Mesodermal cell (in vitro differentiated cells): ENCODE results near the gene MOB2.
"Not testable (repeated sequence)": the region's sequence is repeated elsewhere in the genome, so short reads cannot be mapped to it uniquely, and the experiment has no call there.

Experiments used
- H3K27ac ChIP-seq: 2 replicates; pipeline ENCODE4 v1.7.0; 2013; ENCODE audit warnings: mild to moderate bottlenecking, low read depth, low read length, moderate library complexity; ENCODE audit not compliant: severe bottlenecking
- H3K36me3 ChIP-seq: 2 replicates; pipeline ENCODE4 v1.7.1; 2013; ENCODE audit warnings: mild to moderate bottlenecking, low read length, moderate library complexity; ENCODE audit not compliant: control insufficient read depth, insufficient read depth
- H3K4me1 ChIP-seq: one replicate; pipeline ENCODE4 v1.7.1; 2013; ENCODE audit warnings: mild to moderate bottlenecking, low read length; ENCODE audit not compliant: insufficient read depth, control insufficient read depth, poor library complexity, severe bottlenecking
- H3K4me3 ChIP-seq: 2 replicates; pipeline ENCODE4 v1.7.0; 2013; ENCODE audit warnings: low read length, control low read depth, mild to moderate bottlenecking; ENCODE audit not compliant: insufficient read depth, poor library complexity, severe bottlenecking; ENCODE audit errors: extremely low read depth
- H3K9me3 ChIP-seq: 2 replicates; pipeline ENCODE4 v1.7.1; 2013; ENCODE audit warnings: mild to moderate bottlenecking, low read length, moderate library complexity; ENCODE audit not compliant: control insufficient read depth
- WGBS, 2 experiments: methylation state at CpG; one replicate each; pipeline ENCODE4 v1.1.5; 2013; ENCODE audit warnings: missing lambda C conversion rate in 2 of 2; ENCODE audit not compliant: insufficient coverage in 2 of 2; 5-methylcytosine and 5-hydroxymethylcytosine counted together

The MOB2 gene

GRCh38 chr11:1438261-1438966 is 48.2 kb downstream of the MOB2 start:
- peaks cover 15% of the 10 kb centered on the region for H3K4me1 ChIP-seq
- no peaks in the 10 kb centered on the region for H3K36me3 ChIP-seq
- H3K9me3 ChIP-seq = no peaks in the 10 kb centered on the region
- H3K27ac ChIP-seq = no peak overlapping the region
- 87 to 88% methylated on average over 14 to 18 of the region's 19 CpGs for WGBS, 2 experiments
- H3K4me3 ChIP-seq = no peak overlapping the region

DNA sequence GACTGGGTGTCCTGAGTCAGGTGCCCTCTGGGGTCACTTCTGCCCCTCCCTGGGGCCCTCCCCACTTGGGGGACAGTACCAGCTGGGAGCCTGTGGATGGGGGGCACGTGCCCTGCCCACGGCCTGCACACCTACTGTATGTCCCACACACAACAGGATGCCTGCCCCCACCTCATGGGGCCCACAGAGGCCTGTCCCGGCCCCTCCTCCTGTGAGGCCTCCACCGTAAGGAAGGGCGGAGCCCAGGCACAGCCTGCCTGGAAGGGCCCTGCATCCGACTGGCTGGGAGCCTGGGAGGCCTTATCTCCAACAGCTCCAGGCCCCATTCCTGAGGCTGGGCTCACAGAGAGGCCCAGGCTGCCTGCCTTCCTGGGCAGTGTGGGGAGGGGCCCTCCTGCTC is 49.1 kb downstream of the MOB2 start:
- no peak overlapping the region for H3K27ac ChIP-seq
- 37 to 58% methylated on average over 4 of the region's 6 CpGs for WGBS, 2 experiments
- H3K36me3 ChIP-seq = no peaks in the 10 kb centered on the region
- peaks cover 15% of the 10 kb centered on the region for H3K4me1 ChIP-seq
- no peak overlapping the region for H3K4me3 ChIP-seq
- no peaks in the 10 kb centered on the region for H3K9me3 ChIP-seq

DNA sequence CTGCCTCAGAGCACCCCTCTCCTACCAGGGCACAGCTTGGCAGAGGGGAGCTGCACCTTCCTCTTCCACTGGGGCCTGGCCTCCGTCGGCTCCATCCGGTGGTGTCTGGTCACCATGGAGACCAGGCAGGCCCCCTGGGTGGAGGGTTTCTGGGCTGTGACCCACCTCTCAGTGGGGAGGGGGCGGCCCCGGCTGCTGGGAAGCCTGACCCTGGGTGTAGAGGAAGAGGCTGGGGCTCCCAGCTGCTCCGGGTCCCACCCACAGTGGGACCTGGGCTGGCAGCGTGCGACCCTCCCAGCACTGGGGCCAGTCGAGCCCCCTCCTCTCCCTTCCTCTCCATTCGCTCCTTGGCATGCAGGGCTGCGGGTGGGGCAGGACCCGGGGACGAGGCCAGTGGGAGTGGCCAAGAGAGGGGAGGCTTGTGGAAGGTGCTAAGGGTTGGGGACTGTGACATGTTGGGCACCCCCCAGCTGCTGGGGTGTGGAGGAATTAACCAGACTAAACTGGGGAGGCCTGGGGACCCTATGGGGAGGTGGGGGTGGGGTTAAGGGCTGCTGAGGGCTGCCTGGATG is 50.0 kb downstream of the MOB2 start:
- Histone ChIP-seq H3K4me3 (no peak overlapping the region), H3K4me1 (peaks cover 15% of the 10 kb centered on the region), H3K36me3 (no peaks in the 10 kb centered on the region), H3K9me3 (no peaks in the 10 kb centered on the region), H3K27ac (no peak overlapping the region)
- 13 to 35% methylated on average over 4 of the region's 13 CpGs for WGBS, 2 experiments

DNA sequence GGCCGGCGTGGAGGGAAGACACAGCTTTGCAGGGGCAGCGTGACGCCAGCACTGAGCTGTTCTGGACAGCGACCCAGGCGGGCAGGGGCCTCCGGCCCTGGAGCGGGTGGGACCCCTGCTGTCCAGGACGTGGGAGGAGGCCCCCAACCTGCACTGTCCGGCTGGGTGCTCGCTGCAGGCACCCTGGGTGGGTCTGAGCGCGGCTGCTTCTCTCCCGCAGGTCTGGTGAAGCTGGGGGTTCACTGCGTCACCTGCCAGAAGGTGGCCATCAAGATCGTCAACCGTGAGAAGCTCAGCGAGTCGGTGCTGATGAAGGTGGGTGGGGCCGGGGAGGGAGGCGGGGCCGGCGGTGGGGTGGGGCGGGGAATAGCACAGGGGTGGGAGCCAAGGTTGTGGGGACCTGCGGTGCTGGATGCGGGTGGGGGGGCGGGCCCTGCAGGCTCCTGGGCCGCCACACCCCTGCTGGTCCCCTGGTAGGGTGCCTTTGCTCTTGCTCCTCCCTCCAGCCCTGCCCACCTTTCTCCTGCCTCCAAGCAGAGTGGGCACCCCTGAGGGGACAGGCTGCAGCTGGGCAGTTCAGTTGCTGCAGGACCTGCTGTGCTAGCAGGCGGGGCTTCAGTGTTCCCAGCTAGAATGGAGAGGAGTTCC is 50.6 kb downstream of the MOB2 start:
- no peak overlapping the region for H3K27ac ChIP-seq
- 37 to 42% methylated on average over 15 to 18 of the region's 29 CpGs for WGBS, 2 experiments
- H3K4me1 ChIP-seq = peaks cover 15% of the 10 kb centered on the region
- H3K36me3 ChIP-seq = no peaks in the 10 kb centered on the region
- H3K4me3 ChIP-seq = no peak overlapping the region
- H3K9me3 ChIP-seq = no peaks in the 10 kb centered on the region

- H3K36me3 ChIP-seq, H3K27ac ChIP-seq, H3K9me3 ChIP-seq, H3K4me3 ChIP-seq: not testable (repeated sequence)
- WGBS, 2 experiments = 80 to 82% methylated on average over 4 to 5 of the region's 20 CpGs
- H3K4me1 ChIP-seq = peaks cover 15% of the 10 kb centered on the region
Observed at GRCh38 chr11:1435479-1435819, 51.1 kb downstream of the MOB2 start.

DNA sequence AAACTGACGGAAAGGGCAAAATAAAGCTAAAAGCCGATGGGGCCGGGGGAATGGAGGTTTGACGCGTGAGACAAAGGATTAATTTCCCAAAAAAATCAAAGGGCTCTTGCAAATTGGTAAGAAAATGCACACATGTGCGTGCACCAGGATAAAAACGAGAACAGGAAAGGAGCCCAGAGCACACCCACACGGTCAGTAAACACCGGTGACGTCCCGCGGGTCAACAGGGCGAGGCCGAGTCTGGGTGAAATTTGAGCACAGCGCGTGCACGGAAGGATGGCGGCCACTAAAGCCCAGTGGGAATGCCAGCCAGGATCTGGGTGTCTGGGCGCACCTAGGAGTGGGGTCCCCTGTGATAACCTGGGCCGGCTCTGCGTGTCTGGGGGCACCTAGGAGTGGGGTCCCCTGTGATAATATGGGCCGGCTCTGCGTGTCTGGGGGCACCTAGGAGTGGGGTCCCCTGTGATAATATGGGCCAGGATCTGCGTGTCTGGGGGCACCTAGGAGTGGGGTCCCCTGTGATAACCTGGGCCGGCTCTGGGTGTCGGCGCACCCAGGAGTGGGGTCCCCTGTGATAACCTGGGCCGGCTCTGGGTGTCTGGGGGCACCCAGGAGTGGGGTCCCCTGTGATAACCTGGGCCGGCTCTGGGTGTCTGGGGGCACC is 52.5 kb downstream of the MOB2 start:
- Histone ChIP-seq H3K27ac (no peak overlapping the region), H3K4me1 (peaks cover 15% of the 10 kb centered on the region), H3K9me3 (no peaks in the 10 kb centered on the region), H3K4me3 (no peak overlapping the region), H3K36me3 (no peaks in the 10 kb centered on the region)
- 91 to 94% methylated on average over 24 to 27 of the region's 29 CpGs for WGBS, 2 experiments

DNA sequence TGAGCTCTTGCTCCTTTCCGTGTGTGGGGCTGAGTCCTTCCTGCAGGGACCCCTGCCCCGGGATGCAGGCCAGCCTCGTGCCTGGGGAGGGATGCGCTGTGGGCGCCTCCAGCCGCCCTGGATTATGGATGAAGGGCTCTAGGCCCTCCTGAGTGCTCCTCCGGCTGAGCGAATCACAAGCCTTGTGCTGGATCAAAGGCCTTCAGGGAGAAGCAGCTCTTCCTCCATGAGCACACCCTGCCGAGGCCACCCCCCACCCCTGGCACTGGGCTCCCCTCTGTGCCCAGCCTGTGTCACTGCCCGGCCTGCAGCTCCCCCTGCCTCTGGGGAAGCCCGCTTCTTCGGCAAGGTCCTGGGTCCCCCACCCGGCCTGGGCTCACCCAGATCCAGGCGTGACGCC is 53.0 kb downstream of the MOB2 start:
- H3K36me3 ChIP-seq = no peaks in the 10 kb centered on the region
- no peak overlapping the region for H3K27ac ChIP-seq
- H3K4me3 ChIP-seq = no peak overlapping the region
- no peaks in the 10 kb centered on the region for H3K9me3 ChIP-seq
- H3K4me1 ChIP-seq = peaks cover 15% of the 10 kb centered on the region
- 83 to 88% methylated on average over 12 to 15 of the region's 15 CpGs for WGBS, 2 experiments

DNA sequence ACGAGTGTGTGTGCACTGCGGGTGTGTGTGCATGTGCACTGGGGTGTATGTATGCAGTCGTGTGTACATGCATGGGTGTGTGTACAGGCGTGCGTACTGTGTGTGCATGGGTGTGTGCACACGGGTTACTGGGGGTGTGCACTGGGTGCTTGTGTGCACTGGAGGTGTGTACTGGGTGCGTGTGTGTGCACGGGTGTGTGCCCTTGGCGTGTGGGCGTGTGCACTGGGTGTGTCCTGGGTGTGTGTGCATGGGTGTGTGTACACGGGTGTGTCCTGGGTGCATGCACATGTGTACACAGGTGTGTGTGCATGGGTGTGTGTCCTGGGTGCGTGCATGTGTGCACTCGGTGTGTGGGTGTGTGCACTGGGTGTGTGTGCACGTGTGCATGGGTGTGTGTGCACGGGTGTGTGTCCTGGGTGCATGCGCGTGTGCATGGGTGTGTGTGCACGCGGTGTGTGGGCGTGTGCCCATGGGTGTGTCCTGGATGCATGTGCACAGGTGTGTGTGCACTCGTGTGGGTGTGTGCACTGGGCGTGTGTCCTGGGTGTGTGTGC is 57.7 kb downstream of the MOB2 start:
- Histone ChIP-seq H3K27ac (no peak overlapping the region), H3K4me3 (no peak overlapping the region), H3K36me3 (no peaks in the 10 kb centered on the region), H3K4me1 (no peaks in the 10 kb centered on the region), H3K9me3 (no peaks in the 10 kb centered on the region)
- 96 to 99% methylated on average over 15 to 22 of the region's 22 CpGs for WGBS, 2 experiments

DNA sequence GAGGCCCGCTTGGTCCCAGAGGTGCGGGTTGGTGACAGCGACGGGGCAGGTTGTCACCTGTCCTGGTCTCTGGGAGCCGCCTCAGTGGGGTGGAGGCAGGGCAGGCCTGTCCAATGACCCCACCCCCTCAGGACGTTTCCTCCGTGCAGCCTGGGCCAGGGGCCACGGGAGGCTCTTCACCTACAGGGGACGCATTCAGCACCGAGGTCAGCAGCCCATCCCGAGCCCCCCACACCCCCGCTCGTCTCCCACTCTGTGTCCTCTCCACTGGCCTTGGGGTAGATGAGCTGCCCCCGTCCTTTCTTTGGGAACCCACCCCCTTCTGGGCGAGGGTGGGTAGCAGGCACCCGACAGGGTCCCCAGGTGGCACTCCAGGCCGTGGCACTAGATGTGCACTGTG is 61.1 kb downstream of the MOB2 start:
- 84 to 98% methylated on average over 9 to 12 of the region's 17 CpGs for WGBS, 2 experiments
- no peak overlapping the region for H3K27ac ChIP-seq
- no peaks in the 10 kb centered on the region for H3K9me3 ChIP-seq
- no peaks in the 10 kb centered on the region for H3K36me3 ChIP-seq
- no peak overlapping the region for H3K4me3 ChIP-seq
- H3K4me1 ChIP-seq = no peaks in the 10 kb centered on the region

- H3K36me3 ChIP-seq = no peaks in the 10 kb centered on the region
- WGBS, 2 experiments = 81 to 92% methylated on average over 14 to 22 of the region's 22 CpGs
Observed at GRCh38 chr11:1425006-1425405, 61.6 kb downstream of the MOB2 start.

More at GRCh38 chr11:1425006-1425405, 61.6 kb downstream of the MOB2 start:
- H3K4me3 ChIP-seq = no peak overlapping the region
- H3K27ac ChIP-seq = no peak overlapping the region
- H3K4me1 ChIP-seq = no peaks in the 10 kb centered on the region
- no peaks in the 10 kb centered on the region for H3K9me3 ChIP-seq
